Mesenchymal stem cell (in vitro differentiated cells and primary cell): ENCODE results near the gene MRPL50.
"Not testable (repeated sequence)": the region's sequence is repeated elsewhere in the genome, so short reads cannot be mapped to it uniquely, and the experiment has no call there.

Experiments used
- DNase-seq: peaks from one replicate; pipeline ENCODE4 v3.0.0-alpha.2; 2013
- H2AFZ ChIP-seq: one replicate; pipeline ENCODE4 v1.6.1; 2013; ENCODE audit warnings: low read depth, mild to moderate bottlenecking, control low read depth, inconsistent platforms, low read length, moderate library complexity
- H2AK5ac ChIP-seq: 2 replicates; pipeline ENCODE4 v1.6.1; 2013; ENCODE audit warnings: low read length, moderate library complexity, mild to moderate bottlenecking, inconsistent platforms; ENCODE audit not compliant: severe bottlenecking
- H2BK120ac ChIP-seq: one replicate; pipeline ENCODE4 v1.6.1; 2013; ENCODE audit warnings: low read depth, mild to moderate bottlenecking, inconsistent platforms, low read length, moderate library complexity
- H2BK12ac ChIP-seq, 2 experiments: one replicate each; pipeline ENCODE4 v1.6.1; 2013; ENCODE audit warnings: inconsistent platforms in 2 of 2, low read length in 2 of 2, mild to moderate bottlenecking in 2 of 2, moderate library complexity in 2 of 2, control low read depth in 1 of 2
- H2BK15ac ChIP-seq: one replicate; pipeline ENCODE4 v1.6.1; 2013; ENCODE audit warnings: mild to moderate bottlenecking, low read depth, inconsistent platforms; ENCODE audit not compliant: poor library complexity, severe bottlenecking
- H2BK5ac ChIP-seq: 2 replicates; pipeline ENCODE4 v1.6.1; 2013; ENCODE audit warnings: low read depth, mild to moderate bottlenecking, low read length, control low read depth, inconsistent platforms; ENCODE audit not compliant: poor library complexity, severe bottlenecking
- H3K14ac ChIP-seq, 2 experiments: one replicate each; pipeline ENCODE4 v1.6.1; 2013; ENCODE audit warnings: inconsistent platforms in 2 of 2, low read length in 2 of 2, control low read depth in 1 of 2, mild to moderate bottlenecking in 1 of 2, moderate library complexity in 1 of 2
- H3K18ac ChIP-seq, 2 experiments: one replicate each; pipeline ENCODE4 v1.6.1; 2013; ENCODE audit warnings: inconsistent platforms in 2 of 2, low read length in 2 of 2, control low read depth in 1 of 2, low read depth in 1 of 2, mild to moderate bottlenecking in 1 of 2
- H3K23ac ChIP-seq, 2 experiments: one replicate each; pipeline ENCODE4 v1.6.1; 2013; ENCODE audit warnings: inconsistent platforms in 2 of 2, low read length in 2 of 2, mild to moderate bottlenecking in 2 of 2, moderate library complexity in 2 of 2, control low read depth in 1 of 2
- H3K27ac ChIP-seq: 2 replicates; pipeline ENCODE4 v1.5.1; 2013; ENCODE audit warnings: mild to moderate bottlenecking, moderate library complexity, low read length, control low read depth, inconsistent platforms; ENCODE audit not compliant: poor library complexity, severe bottlenecking
- H3K27me3 ChIP-seq, 2 experiments: 2 replicates each; pipeline versions ENCODE4 v1.6.1 to v1.7.0; 2013; ENCODE audit warnings: low read length in 2 of 2, mild to moderate bottlenecking in 2 of 2, moderate library complexity in 2 of 2, control low read depth in 1 of 2, inconsistent platforms in 1 of 2; ENCODE audit not compliant: control insufficient read depth in 1 of 2, insufficient read depth in 1 of 2
- H3K36me3 ChIP-seq, 2 experiments: 2 replicates each; pipeline versions ENCODE4 v1.6.1 to v1.7.0; 2013; ENCODE audit warnings: low read length in 2 of 2, control low read depth in 1 of 2, inconsistent platforms in 1 of 2, low read depth in 1 of 2, mild to moderate bottlenecking in 1 of 2; ENCODE audit not compliant: insufficient read depth in 2 of 2, control insufficient read depth in 1 of 2
- H3K4ac ChIP-seq, 2 experiments: one replicate each; pipeline ENCODE4 v1.6.1; 2013; ENCODE audit warnings: inconsistent platforms in 2 of 2, low read length in 2 of 2, mild to moderate bottlenecking in 2 of 2, moderate library complexity in 2 of 2, control low read depth in 1 of 2, low read depth in 1 of 2
- H3K4me1 ChIP-seq: 2 replicates; pipeline ENCODE4 v1.6.1; 2013; ENCODE audit warnings: low read depth, low read length, control low read depth; ENCODE audit not compliant: control insufficient read depth, insufficient read depth
- H3K4me2 ChIP-seq: 2 replicates; pipeline ENCODE4 v1.6.1; 2013; ENCODE audit warnings: low read length, mild to moderate bottlenecking, inconsistent platforms; ENCODE audit not compliant: poor library complexity, severe bottlenecking
- H3K4me3 ChIP-seq, 2 experiments: 2 replicates each; pipeline versions ENCODE4 v1.5.1 to v1.7.0; 2013; ENCODE audit warnings: low read length in 2 of 2, mild to moderate bottlenecking in 2 of 2, control low read depth in 1 of 2, low read depth in 1 of 2; ENCODE audit not compliant: insufficient read depth in 1 of 2
- H3K79me1 ChIP-seq: replicated peaks from 2 replicates; pipeline ENCODE4 v1.6.1; 2013; ENCODE audit warnings: mild to moderate bottlenecking, control low read depth, low read length, inconsistent platforms; ENCODE audit not compliant: poor library complexity, severe bottlenecking
- H3K9ac ChIP-seq: 2 replicates; pipeline ENCODE4 v1.7.0; 2013; ENCODE audit warnings: mild to moderate bottlenecking, low read length, moderate library complexity
- H3K9me3 ChIP-seq: 2 replicates; pipeline ENCODE4 v1.7.0; 2013; ENCODE audit warnings: mild to moderate bottlenecking, low read length; ENCODE audit not compliant: control insufficient read depth
- H4K8ac ChIP-seq: one replicate; pipeline ENCODE4 v1.6.1; 2013; ENCODE audit warnings: inconsistent platforms, mild to moderate bottlenecking, low read length, moderate library complexity
- H4K91ac ChIP-seq: one replicate; pipeline ENCODE4 v1.6.1; 2013; ENCODE audit warnings: mild to moderate bottlenecking, low read length, inconsistent platforms
- WGBS: methylation state at CpG from one replicate; pipeline ENCODE4 v1.1.7; 2013; ENCODE audit warnings: mixed read lengths; 5-methylcytosine and 5-hydroxymethylcytosine counted together

MRPL50 gene

GRCh38 chr9:101384873-101385536 is 13.4 kb downstream of the MRPL50 start, which contains the start of gene BAAT:
Gene BAAT, minus strand, starts transcription at chr9:101385006. Its CDS starts 13,602 bp downstream, at chr9:101371404.
- not testable (repeated sequence) for H2BK120ac ChIP-seq, H3K27me3 ChIP-seq, H2BK12ac ChIP-seq, H3K14ac ChIP-seq, H3K4me2 ChIP-seq, H3K4me1 ChIP-seq, H4K8ac ChIP-seq, H3K9ac ChIP-seq, DNase-seq, H2AFZ ChIP-seq, H3K23ac ChIP-seq, H3K9me3 ChIP-seq, H3K18ac ChIP-seq, H2BK15ac ChIP-seq, H2AK5ac ChIP-seq, H4K91ac ChIP-seq, H3K79me1 ChIP-seq, H3K4me3 ChIP-seq, H3K4ac ChIP-seq
- peak within 1 kb of the TSS; percentile 51 for H2BK5ac ChIP-seq
- WGBS = 90% methylated on average over 11 of the region's 11 CpGs
- peak within 1 kb of the TSS; percentile 87 for H3K27ac ChIP-seq
- peaks cover 0 to 22% of the 10 kb centered on the region in 2 experiments for H3K36me3 ChIP-seq

- WGBS = 67% methylated on average over 1 of the region's 2 CpGs
- no peak overlapping the region for H3K4me2 ChIP-seq
These were observed 15.1 kb downstream of the MRPL50 start for GRCh38 chr9:101383361-101383760.

GRCh38 chr9:101381833-101382342 is 16.5 kb downstream of the MRPL50 start:
- Histone ChIP-seq H3K9ac (no peak overlapping the region), H2BK120ac (no peak overlapping the region), H4K91ac (no peak overlapping the region), H3K36me3 (no peaks in the 10 kb centered on the region), H3K14ac (no peak overlapping the region), H3K9me3 (peaks cover 7% of the 10 kb centered on the region), H2BK5ac (no peak overlapping the region), H2BK12ac (no peak overlapping the region), H3K4ac (no peak overlapping the region), H3K4me2 (peak overlapping the region; percentile 39), H3K27me3 (no peaks in the 10 kb centered on the region), H3K23ac (no peak overlapping the region), H2AFZ (no peak overlapping the region), H4K8ac (no peak overlapping the region), H2AK5ac (peak overlapping the region; percentile 93), H3K4me1 (peaks cover 5% of the 10 kb centered on the region), H3K79me1 (peaks cover 4% of the 10 kb centered on the region), H3K27ac (peak overlapping the region; percentile 14), H2BK15ac (no peak overlapping the region), H3K4me3 (no peak overlapping the region), H3K18ac (no peak overlapping the region)
- DNase-seq = no peak
- 96% methylated on average over 1 of the region's 2 CpGs for WGBS

More at GRCh38 chr9:101383361-101383760, 15.1 kb downstream of the MRPL50 start:
- Histone ChIP-seq H2AK5ac (no peak overlapping the region), H3K9ac (no peak overlapping the region), H2BK12ac (no peak overlapping the region), H3K18ac (no peak overlapping the region), H3K4ac (no peak overlapping the region), H3K36me3 (peaks cover 0 to 6% of the 10 kb centered on the region in 2 experiments), H2BK120ac (no peak overlapping the region), H2AFZ (no peak overlapping the region), H4K8ac (no peak overlapping the region), H3K27ac (peak overlapping the region; percentile 90), H3K4me1 (peaks cover 5% of the 10 kb centered on the region), H2BK15ac (no peak overlapping the region), H4K91ac (no peak overlapping the region), H3K23ac (no peak overlapping the region), H3K4me3 (no peak overlapping the region), H3K27me3 (no peaks in the 10 kb centered on the region), H2BK5ac (no peak overlapping the region), H3K14ac (no peak overlapping the region), H3K79me1 (peaks cover 4% of the 10 kb centered on the region), H3K9me3 (peaks cover 7% of the 10 kb centered on the region)
- no peak for DNase-seq

- H3K9me3 ChIP-seq = peaks cover 7% of the 10 kb centered on the region
- H3K9ac ChIP-seq = no peak overlapping the region
- H2BK120ac ChIP-seq = no peak overlapping the region
- H3K4me3 ChIP-seq = no peak overlapping the region
- H3K18ac ChIP-seq = no peak overlapping the region
- no peak overlapping the region for H4K8ac ChIP-seq
- H3K4me1 ChIP-seq = peaks cover 7% of the 10 kb centered on the region
- no peak overlapping the region for H3K14ac ChIP-seq
- no peak overlapping the region for H2AK5ac ChIP-seq
- H3K23ac ChIP-seq = no peak overlapping the region
- H3K36me3 ChIP-seq = no peaks in the 10 kb centered on the region
- no peak overlapping the region for H3K4ac ChIP-seq
- no peak overlapping the region for H3K4me2 ChIP-seq
- no peak overlapping the region for H3K27ac ChIP-seq
- no peak overlapping the region for H4K91ac ChIP-seq
- no peak for DNase-seq
- no peaks in the 10 kb centered on the region for H3K27me3 ChIP-seq
- H2AFZ ChIP-seq = no peak overlapping the region
- no peak overlapping the region for H2BK12ac ChIP-seq
- H3K79me1 ChIP-seq = peaks cover 4% of the 10 kb centered on the region
- H2BK5ac ChIP-seq = no peak overlapping the region
- H2BK15ac ChIP-seq = no peak overlapping the region
- 92% methylated on average over 3 of the region's 3 CpGs for WGBS
These were observed 17.3 kb downstream of the MRPL50 start for GRCh38 chr9:101381118-101381517.
